ENCODE measurements around the gene CAMKK1. TPM values are rescaled to one million over a fixed set of nuclear protein-coding genes. Genes with fewer than 3 reads are reported as not detected.
A peak's percentile ranks its signal among the peaks of the same experiment; 100 is the strongest.

The CAMKK1 gene
- total RNA-seq, 1 experiment from 2014 or later: 9.6 TPM

DNA sequence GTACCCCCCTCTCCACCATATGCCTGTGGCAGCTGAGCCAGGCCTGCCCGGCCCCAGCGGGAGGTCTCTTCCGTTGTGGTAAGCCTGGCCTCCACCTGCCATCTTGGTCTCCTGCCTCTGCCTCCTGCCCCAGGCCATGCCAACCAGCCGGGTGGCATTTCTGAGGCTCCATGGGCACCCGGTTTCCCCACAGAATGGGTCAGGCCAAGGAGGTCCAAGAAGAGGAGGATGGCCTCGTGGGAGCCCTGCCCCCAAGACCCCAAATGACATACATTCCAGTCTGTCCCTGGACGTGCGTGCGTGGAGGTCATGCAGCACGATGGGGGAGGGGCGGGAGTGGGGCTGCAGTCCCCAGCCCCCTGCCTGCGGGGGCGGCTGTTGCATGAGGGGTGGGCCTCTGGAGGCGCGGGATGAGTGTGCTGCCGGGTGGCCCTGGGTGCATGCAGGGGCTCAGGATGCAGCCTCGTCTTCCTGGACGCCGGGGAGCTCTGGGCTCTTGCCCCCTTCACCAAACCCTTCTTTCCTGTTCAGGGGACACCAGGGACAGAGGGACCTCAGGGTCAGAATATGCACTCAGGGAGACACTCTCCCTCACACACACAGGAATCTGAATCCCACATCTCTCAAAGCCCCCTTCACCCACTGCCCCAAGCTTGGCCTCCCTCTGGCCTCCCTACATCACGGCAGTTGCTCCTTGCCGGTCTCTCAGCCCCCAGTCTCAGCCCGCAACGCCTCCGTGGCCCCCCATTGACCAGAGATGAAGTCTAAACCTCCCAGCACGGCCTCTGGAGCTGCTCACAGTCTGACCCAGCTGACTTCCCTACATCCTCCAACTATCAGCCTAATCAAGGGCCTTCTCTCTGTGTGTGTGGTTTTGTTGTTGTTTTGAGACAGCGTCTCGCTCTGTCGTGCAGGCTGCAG, 30.8 kb downstream of the CAMKK1 start:
- no peak for TF ChIP-seq ZBTB21 (CRISPR knock-in tag; IDR thresholded peaks at IDR 0.05; ENCODE audit: borderline replicate concordance)
- TF ChIP-seq TCF7 (CRISPR knock-in tag; IDR thresholded peaks at IDR 0.05; ENCODE audit: low read depth): no peak
- no peak for TF ChIP-seq TP53 (CRISPR knock-in tag; IDR thresholded peaks at IDR 0.05)
- no peak for TF ChIP-seq HMGA2 (CRISPR knock-in tag; IDR thresholded peaks at IDR 0.05)
- TF ChIP-seq, protein P1, sequence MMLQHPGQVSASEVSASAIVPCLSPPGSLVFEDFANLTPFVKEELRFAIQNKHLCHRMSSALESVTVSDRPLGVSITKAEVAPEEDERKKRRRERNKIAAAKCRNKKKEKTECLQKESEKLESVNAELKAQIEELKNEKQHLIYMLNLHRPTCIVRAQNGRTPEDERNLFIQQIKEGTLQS (CRISPR knock-in tag; conservative IDR thresholded peaks at IDR 0.05): no peak
- H3K36me3 Mint-ChIP-seq: peaks cover 2% of the 10 kb centered on the region; the same call in 1 of the 2 replicates
- DNase-seq (ENCODE audit: low spot score): no peak
- no peak overlapping the region for H3K4me3 Mint-ChIP-seq
- no peak for ATAC-seq
- no peaks in the 10 kb centered on the region for H3K9me3 Mint-ChIP-seq
- ChIA-PET CTCF (interaction anchor here (1.5 to 5.5 kb wide), 2 partner anchors 17 to 52 kb away, joined by 5 to 43 read pairs; partner anchors contain the start of gene NCBP3), POLR2A (no interaction called here)
- H3K4me1 Mint-ChIP-seq: no peaks in the 10 kb centered on the region
- peak overlapping the region; percentile 60; the same call in 1 of the 2 replicates for H3K27ac Mint-ChIP-seq
- H3K27me3 Mint-ChIP-seq (ENCODE audit: low read depth): no peaks in the 10 kb centered on the region; the same call in 1 of the 2 replicates

- DNase-seq (ENCODE audit: low spot score): no peak
- no peaks in the 10 kb centered on the region; the same call in 1 of the 2 replicates for H3K27me3 Mint-ChIP-seq (ENCODE audit: low read depth)
- ChIA-PET CTCF (interaction anchor here (0.6 to 5.5 kb wide), 2 partner anchors 16 to 236 kb away, joined by 4 to 43 read pairs; partner anchors contain the start of gene NCBP3), POLR2A (interaction anchor here (0.9 kb wide), 1 partner anchor 15 kb away, joined by 3 read pairs; the partner anchor contains the start of gene NCBP3)
- no peak overlapping the region for H3K27ac Mint-ChIP-seq
- no peak for ATAC-seq
- H3K4me3 Mint-ChIP-seq: no peak overlapping the region
- H3K4me1 Mint-ChIP-seq: no peaks in the 10 kb centered on the region
- peaks cover 2% of the 10 kb centered on the region; the same call in 1 of the 2 replicates for H3K36me3 Mint-ChIP-seq
- H3K9me3 Mint-ChIP-seq: no peaks in the 10 kb centered on the region
- TF ChIP-seq SMAD3 (CRISPR knock-in tag; IDR thresholded peaks at IDR 0.05; ENCODE audit: borderline replicate concordance) (no peak), ZNF416 (CRISPR knock-in tag; IDR thresholded peaks at IDR 0.05) (no peak), MYBL2 (CRISPR knock-in tag; IDR thresholded peaks at IDR 0.05) (no peak), ZNF317 (CRISPR knock-in tag; IDR thresholded peaks at IDR 0.05; ENCODE audit: borderline replicate concordance, low read depth) (no peak), CREM (CRISPR knock-in tag; IDR thresholded peaks at IDR 0.05) (no peak), CBFB (CRISPR knock-in tag; IDR thresholded peaks at IDR 0.05; ENCODE audit: low read depth) (no peak), GRHL2 (CRISPR knock-in tag; IDR thresholded peaks at IDR 0.05; ENCODE audit: insufficient replicate concordance, severe bottlenecking) (no peak), SP1 (CRISPR knock-in tag; conservative IDR thresholded peaks at IDR 0.05) (no peak), MXD4 (CRISPR knock-in tag; IDR thresholded peaks at IDR 0.05; ENCODE audit: borderline replicate concordance) (no peak), E2F4 (CRISPR knock-in tag; IDR thresholded peaks at IDR 0.05; ENCODE audit: borderline replicate concordance, low read depth) (no peak), ZNF219 (CRISPR knock-in tag; IDR thresholded peaks at IDR 0.05; ENCODE audit: borderline replicate concordance) (no peak), ZNF512 (CRISPR knock-in tag; IDR thresholded peaks at IDR 0.05; ENCODE audit: borderline replicate concordance) (no peak)
Measured at GRCh38 chr17:3860939-3861700, 31.7 kb downstream of the CAMKK1 start.
